Gastrocnemius medialis (tissue), 4 donors: ENCODE data around the gene PIM3. TPM values are rescaled to one million over a fixed set of nuclear protein-coding genes. Genes with fewer than 3 reads are reported as not detected.

Source experiments
- ATAC-seq, 2 donors: fragments of 150-250 bp; one replicate each; pipeline ENCODE4 v1.9.1; 2016
- DNase-seq, 2 donors: peaks; one replicate each; pipeline ENCODE4 v3.0.0-alpha.2; 2019
- H3K27ac ChIP-seq, 4 donors: fragments of 200-600 bp; sonication (generic); 1 replicate in 1 of 4; 2 replicates in 3 of 4; pipeline ENCODE4 v1.5.1; 2016 to 2018; ENCODE audit warnings: mild to moderate bottlenecking in 2 of 4, moderate library complexity in 1 of 4
- H3K27me3 ChIP-seq, 3 donors: fragments of 200-600 bp; sonication (generic) in 2 of 3; 1 replicate in 1 of 3; 2 replicates in 2 of 3; pipeline versions ENCODE4 v1.5.1 to v1.6.0; 2016 to 2019; ENCODE audit warnings: mild to moderate bottlenecking in 1 of 3, moderate library complexity in 1 of 3
- H3K36me3 ChIP-seq, 2 donors: fragments of 200-600 bp; sonication (generic) in 1 of 2; one replicate each; pipeline ENCODE4 v1.5.1; 2017 to 2018
- H3K4me1 ChIP-seq, 2 donors: fragments of 200-600 bp; sonication (generic) in 1 of 2; one replicate each; pipeline ENCODE4 v1.5.1; 2016 to 2017; ENCODE audit warnings: mild to moderate bottlenecking in 2 of 2
- H3K4me3 ChIP-seq, 4 donors: fragments of 200-600 bp; sonication (generic) in 3 of 4; 1 replicate in 1 of 4; 2 replicates in 3 of 4; pipeline ENCODE4 v1.5.1; 2016 to 2019; ENCODE audit warnings: mild to moderate bottlenecking in 2 of 4
- H3K9me3 ChIP-seq, 3 donors: fragments of 200-600 bp; sonication (generic) in 2 of 3; 1 replicate in 1 of 3; 2 replicates in 2 of 3; pipeline ENCODE4 v1.5.1; 2016 to 2019
- CTCF ChIP-seq, 5 experiments: fragments of 450-650 bp in 3 of 5; fragments of 200-600 bp in 2 of 5; sonication (generic) in 2 of 5; IDR thresholded peaks in 4 of 5; conservative IDR thresholded peaks in 1 of 5; 1 replicate in 4 of 5; 2 replicates in 1 of 5; pipeline ENCODE4 v1.5.1; 2016 to 2019; ENCODE audit warnings: antibody characterized with exemption in 5 of 5, mild to moderate bottlenecking in 3 of 5, moderate library complexity in 3 of 5
- POLR2A ChIP-seq, 2 donors: fragments of 450-650 bp; IDR thresholded peaks; one replicate each; pipeline ENCODE4 v1.6.1; 2017; ENCODE audit warnings: antibody characterized with exemption in 2 of 2, mild to moderate bottlenecking in 2 of 2, moderate library complexity in 2 of 2
- in situ Hi-C, 4 donors: fragments of 200-750 bp; cut with MboI; loops; one replicate each; pipeline versions ENCODE4 v1.15.0 to v1.8.0; 2017; ENCODE audit warnings: low sequenced_read_pairs in 4 of 4
- intact Hi-C: fragments of 100-400 bp; cut with DNase I; formaldehyde crosslinking; loops from one replicate; pipeline ENCODE4 v1.15.1; 2023; ENCODE audit warnings: low total_unique reads
- total RNA-seq, 4 donors: library from RNA; depleted of rRNA; stranded (reverse); fragments of >200 nt; gene quantifications; one replicate each; pipeline versions ENCODE4 v1.1.0 to v1.2.3, GENCODE V29; 2016

Gene PIM3
- total RNA-seq, result 100 to 1,000 TPM; 165 to 327 (median 188) TPM

- peak; percentile 93 to 97 for DNase-seq
- peak within 1 kb of the TSS; percentile 90 to 99 (median 97) for H3K27ac ChIP-seq
- in situ Hi-C loops (no loop called here), intact Hi-C loops (loop anchor here (1.0 kb wide), 2 partner anchors 24 to 42 kb away; partner anchors contain the start of genes ALG12 and CRELD2)
- peaks cover 35 to 43% of the 10 kb centered on the region in 2 donors for H3K4me1 ChIP-seq
- no peaks in the 10 kb centered on the region for H3K9me3 ChIP-seq
- peak in 1 of 5 experiments; percentile 14 for TF ChIP-seq CTCF (IDR thresholded peaks at IDR 0.05 in 4 of 5, conservative IDR thresholded peaks at IDR 0.05 in 1 of 5)
- TF ChIP-seq POLR2A (IDR thresholded peaks at IDR 0.05), result peak; percentile 94 to 96
- peaks cover 2 to 24% of the 10 kb centered on the region in 2 donors for H3K36me3 ChIP-seq
- H3K4me3 ChIP-seq, result peak within 1 kb of the TSS; percentile 83 to 98 (median 88)
- no peaks in the 10 kb centered on the region for H3K27me3 ChIP-seq
- peak; percentile 56 to 64 for ATAC-seq
Measured at GRCh38 chr22:49960159-49961004, at the start of gene PIM3. TSS of gene PIM3 (plus strand) at chr22:49960772. CDS start at chr22:49960948, 176 bp downstream.

- no peak for ATAC-seq
- Histone ChIP-seq H3K9me3 (no peaks in the 10 kb centered on the region), H3K36me3 (peaks cover 0 to 42% of the 10 kb centered on the region in 2 donors), H3K27me3 (no peaks in the 10 kb centered on the region), H3K27ac (no peak overlapping the region), H3K4me3 (no peak overlapping the region), H3K4me1 (peaks cover under 1 to 2% of the 10 kb centered on the region in 2 donors)
- intact Hi-C loops (no loop called here), in situ Hi-C loops (loop anchor here in 2 of 4 donors (10.0 kb wide), 2 partner anchors 57 to 137 kb away; partner anchors contain the start of gene ZBED4 (in 1 of the 2))
- TF ChIP-seq POLR2A (IDR thresholded peaks at IDR 0.05) (no peak), CTCF (IDR thresholded peaks at IDR 0.05 in 4 of 5, conservative IDR thresholded peaks at IDR 0.05 in 1 of 5) (no peak)
- no peak for DNase-seq
Measured at GRCh38 chr22:49911881-49912625, 48.5 kb upstream of the PIM3 start.

- in situ Hi-C loops (loop anchor here in 2 of 4 donors (10.0 kb wide), 2 partner anchors 58 to 138 kb away; partner anchors contain the start of gene ZBED4 (in 1 of the 2)), intact Hi-C loops (no loop called here)
- H3K9me3 ChIP-seq, result no peaks in the 10 kb centered on the region
Measured at GRCh38 chr22:49913026-49913425, 47.5 kb upstream of the PIM3 start.

More at GRCh38 chr22:49913026-49913425, 47.5 kb upstream of the PIM3 start:
- Histone ChIP-seq H3K36me3 (peaks cover 0 to 33% of the 10 kb centered on the region in 2 donors), H3K4me3 (no peak overlapping the region), H3K27me3 (no peaks in the 10 kb centered on the region), H3K4me1 (peaks cover 5 to 10% of the 10 kb centered on the region in 2 donors), H3K27ac (no peak overlapping the region)
- DNase-seq, result no peak
- no peak for ATAC-seq
- TF ChIP-seq CTCF (IDR thresholded peaks at IDR 0.05 in 4 of 5, conservative IDR thresholded peaks at IDR 0.05 in 1 of 5) (no peak), POLR2A (IDR thresholded peaks at IDR 0.05) (no peak)
